GM23248 (cell line): ENCODE measurements around the gene BMP2. TPM values are rescaled to one million over a fixed set of nuclear protein-coding genes. Genes with fewer than 3 reads are reported as not detected.

ENCODE experiments used
- DNase-seq: peaks from one replicate; pipeline ENCODE4 v3.0.0-alpha.2; 2015
- H2AFZ ChIP-seq: fragments of 200-600 bp; sonication (generic); 2 replicates; pipeline ENCODE4 v1.6.1; 2016; ENCODE audit warnings: antibody characterized with exemption
- H3F3A ChIP-seq: fragments of 200-600 bp; sonication (generic); 2 replicates; pipeline ENCODE4 v1.6.1; 2016; ENCODE audit warnings: mild to moderate bottlenecking, antibody characterized with exemption, mixed run types; ENCODE audit not compliant: insufficient read depth
- H3K27ac ChIP-seq: fragments of 200-600 bp; sonication (generic); 2 replicates; pipeline ENCODE4 v1.5.1; 2016; ENCODE audit warnings: mild to moderate bottlenecking
- H3K27me3 ChIP-seq: fragments of 200-600 bp; sonication (generic); replicated peaks from 2 replicates; pipeline ENCODE4 v1.6.1; 2016; ENCODE audit warnings: mild to moderate bottlenecking; ENCODE audit not compliant: insufficient read depth
- H3K36me3 ChIP-seq: fragments of 200-600 bp; sonication (generic); 2 replicates; pipeline ENCODE4 v1.6.1; 2016; ENCODE audit warnings: low read depth, mild to moderate bottlenecking
- H3K4me1 ChIP-seq: fragments of 200-600 bp; sonication (generic); 2 replicates; pipeline ENCODE4 v1.6.1; 2016; ENCODE audit warnings: mild to moderate bottlenecking; ENCODE audit not compliant: insufficient read depth
- H3K4me2 ChIP-seq: fragments of 200-600 bp; sonication (generic); one replicate; pipeline ENCODE4 v1.6.1; 2016; ENCODE audit warnings: mild to moderate bottlenecking; ENCODE audit not compliant: unreplicated experiment
- H3K4me3 ChIP-seq: fragments of 200-600 bp; sonication (generic); 2 replicates; pipeline ENCODE4 v1.5.1; 2016; ENCODE audit warnings: mild to moderate bottlenecking
- H3K79me2 ChIP-seq: fragments of 200-600 bp; sonication (generic); 2 replicates; pipeline ENCODE4 v1.6.1; 2016; ENCODE audit warnings: mild to moderate bottlenecking; ENCODE audit not compliant: insufficient read depth
- H3K9ac ChIP-seq: fragments of 200-600 bp; sonication (generic); 2 replicates; pipeline ENCODE4 v1.6.1; 2016; ENCODE audit warnings: mild to moderate bottlenecking
- H3K9me2 ChIP-seq: fragments of 200-600 bp; sonication (generic); 2 replicates; pipeline ENCODE4 v1.6.1; 2016; ENCODE audit warnings: mixed run types, mild to moderate bottlenecking, moderate library complexity; ENCODE audit not compliant: insufficient read depth
- H3K9me3 ChIP-seq: fragments of 200-600 bp; sonication (generic); one replicate; pipeline ENCODE4 v1.6.1; 2017; ENCODE audit warnings: low read depth
- H4K20me1 ChIP-seq: fragments of 200-600 bp; sonication (generic); 2 replicates; pipeline ENCODE4 v1.6.0; 2016; ENCODE audit not compliant: insufficient read depth
- EZH2 ChIP-seq: fragments of 200-600 bp; sonication (generic); IDR thresholded peaks from 2 replicates; pipeline ENCODE4 v1.6.1; 2018; ENCODE audit warnings: antibody characterized with exemption, mild to moderate bottlenecking; ENCODE audit not compliant: insufficient read depth, poor library complexity, severe bottlenecking
- EZH2phosphoT487 ChIP-seq: fragments of 200-600 bp; sonication (generic); IDR thresholded peaks from 2 replicates; pipeline ENCODE4 v1.6.1; 2018; ENCODE audit warnings: antibody characterized with exemption, moderate library complexity, mild to moderate bottlenecking, low read depth; ENCODE audit not compliant: insufficient read depth
- WGBS, 2 experiments: methylation state at CpG; one replicate each; pipeline ENCODE4 v1.1.6; 2015 to 2017; ENCODE audit warnings: low lambda C conversion rate in 2 of 2, low coverage in 1 of 2; ENCODE audit errors: missing lambda C conversion rate in 2 of 2; 5-methylcytosine and 5-hydroxymethylcytosine counted together
- in situ Hi-C: fragments of 300-500 bp; cut with MboI; formaldehyde crosslinking; loops from 2 replicates; pipeline ENCODE4 v1.15.0; 2020
- polyA plus RNA-seq: library from polyadenylated mRNA; unstranded; fragments of >200 nt; fragmentation: Nextera tagmentation; extraction: Ambion mirVana; gene quantifications from 2 replicates; pipeline ENCODE4 v1.2.1, GENCODE V29; 2016
- total RNA-seq: library from RNA; depleted of rRNA; stranded (reverse); fragments of >200 nt; shearing (Covaris generic); gene quantifications from 2 replicates; pipeline ENCODE4 v1.2.3, GENCODE V29; 2014

The BMP2 gene
- total and polyA plus RNA-seq, 2 experiments from 2014 or later: 0.33 to 0.76 TPM

- Histone ChIP-seq H4K20me1 (no peaks in the 10 kb centered on the region), H3K4me1 (no peaks in the 10 kb centered on the region), H3K27ac (no peak overlapping the region), H3K9ac (no peak overlapping the region), H3F3A (no peaks in the 10 kb centered on the region), H3K9me3 (no peaks in the 10 kb centered on the region), H3K4me3 (no peak overlapping the region), H3K4me2 (no peak overlapping the region), H3K9me2 (no peaks in the 10 kb centered on the region), H3K36me3 (no peaks in the 10 kb centered on the region), H3K27me3 (peaks cover 4% of the 10 kb centered on the region; the same call in 1 of the 2 replicates), H2AFZ (no peak overlapping the region), H3K79me2 (no peaks in the 10 kb centered on the region)
- WGBS, 2 experiments: 21 to 26% methylated on average over 6 of the region's 6 CpGs
- in situ Hi-C loops: no loop called here
- no peak for DNase-seq
- no peak for TF ChIP-seq EZH2phosphoT487
- no peak for TF ChIP-seq EZH2
Observed at GRCh38 chr20:6811262-6812035, 44.0 kb downstream of the BMP2 start.

- Histone ChIP-seq H3K4me3 (no peak overlapping the region), H3K79me2 (no peaks in the 10 kb centered on the region), H3K4me1 (no peaks in the 10 kb centered on the region), H3K4me2 (no peak overlapping the region), H3K27ac (no peak overlapping the region), H3K36me3 (no peaks in the 10 kb centered on the region), H3F3A (no peaks in the 10 kb centered on the region), H2AFZ (no peak overlapping the region), H3K9ac (no peak overlapping the region), H3K27me3 (peaks cover 4% of the 10 kb centered on the region; the same call in 1 of the 2 replicates), H3K9me3 (no peaks in the 10 kb centered on the region), H4K20me1 (no peaks in the 10 kb centered on the region), H3K9me2 (no peaks in the 10 kb centered on the region)
- in situ Hi-C loops: no loop called here
- no peak for DNase-seq
- TF ChIP-seq EZH2 (no peak), EZH2phosphoT487 (no peak)
- 46 to 56% methylated on average over 6 of the region's 6 CpGs for WGBS, 2 experiments
Observed at GRCh38 chr20:6812530-6812929, 45.0 kb downstream of the BMP2 start.

GRCh38 chr20:6814945-6815344, 47.5 kb downstream of the BMP2 start:
- no peaks in the 10 kb centered on the region for H3F3A ChIP-seq
- in situ Hi-C loops: no loop called here
- peaks cover 4% of the 10 kb centered on the region for H3K27me3 ChIP-seq
- no peaks in the 10 kb centered on the region for H3K9me2 ChIP-seq
- H3K27ac ChIP-seq: no peak overlapping the region
- no peak overlapping the region for H3K9ac ChIP-seq
- no peaks in the 10 kb centered on the region for H3K4me1 ChIP-seq
- WGBS, 2 experiments: 24 to 28% methylated on average over 4 of the region's 4 CpGs
- H3K4me2 ChIP-seq: no peak overlapping the region
- no peaks in the 10 kb centered on the region for H3K36me3 ChIP-seq
- H3K79me2 ChIP-seq: no peaks in the 10 kb centered on the region
- no peak for DNase-seq
- TF ChIP-seq EZH2 (no peak), EZH2phosphoT487 (no peak)
- H4K20me1 ChIP-seq: no peaks in the 10 kb centered on the region
- no peaks in the 10 kb centered on the region for H3K9me3 ChIP-seq
- H3K4me3 ChIP-seq: no peak overlapping the region
- H2AFZ ChIP-seq: no peak overlapping the region

- WGBS, 2 experiments: 53 to 54% methylated on average over 7 of the region's 7 CpGs
Observed at GRCh38 chr20:6818033-6818808, 50.7 kb downstream of the BMP2 start.

More at GRCh38 chr20:6818033-6818808, 50.7 kb downstream of the BMP2 start:
- no peaks in the 10 kb centered on the region for H3K9me2 ChIP-seq
- H4K20me1 ChIP-seq: no peaks in the 10 kb centered on the region
- no peaks in the 10 kb centered on the region for H3K36me3 ChIP-seq
- no peaks in the 10 kb centered on the region for H3K9me3 ChIP-seq
- peaks cover 9% of the 10 kb centered on the region for H3K27me3 ChIP-seq
- H3F3A ChIP-seq: no peaks in the 10 kb centered on the region
- in situ Hi-C loops: no loop called here
- no peak for DNase-seq
- no peaks in the 10 kb centered on the region for H3K4me1 ChIP-seq
- H3K4me3 ChIP-seq: no peak overlapping the region
- H3K27ac ChIP-seq: no peak overlapping the region
- TF ChIP-seq EZH2phosphoT487 (no peak), EZH2 (no peak)
- no peak overlapping the region for H2AFZ ChIP-seq
- no peaks in the 10 kb centered on the region for H3K79me2 ChIP-seq
- no peak overlapping the region for H3K9ac ChIP-seq
- H3K4me2 ChIP-seq: no peak overlapping the region
